Central memory CD8-positive, alpha-beta T cell (primary cell): ENCODE measurements around the gene MRRF.

Experiments used
- ATAC-seq: fragments of 150-1000 bp; cut with Tn5 transposase; replicated peaks from 2 replicates; pipeline ENCODE4 v1.10.0; 2022; ENCODE audit warnings: mild to moderate bottlenecking, moderate FRiP score, moderate number of reproducible peaks; ENCODE audit not compliant: poor library complexity, severe bottlenecking; ENCODE audit errors: extremely low read depth
- DNase-seq, 2 donors: peaks; one replicate each; pipeline ENCODE4 v3.0.0; 2021; ENCODE audit warnings: low spot score in 2 of 2
- H3K27ac Mint-ChIP-seq: one replicate; pipeline ENCODE4 v1.8.0; 2022; ENCODE audit warnings: low read depth, mild to moderate bottlenecking, moderate library complexity, mixed read lengths
- H3K27me3 Mint-ChIP-seq: one replicate; pipeline ENCODE4 v1.8.0; 2022; ENCODE audit warnings: mixed read lengths
- H3K36me3 Mint-ChIP-seq: one replicate; pipeline ENCODE4 v1.8.0; 2022; ENCODE audit warnings: mild to moderate bottlenecking, moderate library complexity, mixed read lengths; ENCODE audit not compliant: insufficient read depth
- H3K4me1 Mint-ChIP-seq: one replicate; pipeline ENCODE4 v1.8.0; 2022; ENCODE audit warnings: mixed read lengths
- H3K4me3 Mint-ChIP-seq: one replicate; pipeline ENCODE4 v1.8.0; 2022; ENCODE audit warnings: mild to moderate bottlenecking, moderate library complexity, mixed read lengths
- H3K9me3 Mint-ChIP-seq: one replicate; pipeline ENCODE4 v1.8.0; 2022; ENCODE audit warnings: mixed read lengths

Gene MRRF, protein sequence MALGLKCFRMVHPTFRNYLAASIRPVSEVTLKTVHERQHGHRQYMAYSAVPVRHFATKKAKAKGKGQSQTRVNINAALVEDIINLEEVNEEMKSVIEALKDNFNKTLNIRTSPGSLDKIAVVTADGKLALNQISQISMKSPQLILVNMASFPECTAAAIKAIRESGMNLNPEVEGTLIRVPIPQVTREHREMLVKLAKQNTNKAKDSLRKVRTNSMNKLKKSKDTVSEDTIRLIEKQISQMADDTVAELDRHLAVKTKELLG

GRCh38 chr9:122264360-122265148 lies at the start of gene MRRF, which contains the start of gene RBM18:
TSS of gene MRRF (plus strand) at chr9:122264882. CDS start at chr9:122270892, 6,010 bp downstream.
TSS of gene RBM18 (minus strand) at chr9:122264840. CDS start at chr9:122261492, 3,348 bp downstream.
- Mint-ChIP-seq H3K27ac (peak within 1 kb of the TSS; percentile 99), H3K4me1 (peaks cover 58% of the 10 kb centered on the region), H3K4me3 (peak within 1 kb of the TSS; percentile 92), H3K9me3 (no peaks in the 10 kb centered on the region), H3K36me3 (peaks cover 32% of the 10 kb centered on the region), H3K27me3 (no peaks in the 10 kb centered on the region)
- DNase-seq: peak; percentile 82 to 86
- ATAC-seq: peak; percentile 86

DNA sequence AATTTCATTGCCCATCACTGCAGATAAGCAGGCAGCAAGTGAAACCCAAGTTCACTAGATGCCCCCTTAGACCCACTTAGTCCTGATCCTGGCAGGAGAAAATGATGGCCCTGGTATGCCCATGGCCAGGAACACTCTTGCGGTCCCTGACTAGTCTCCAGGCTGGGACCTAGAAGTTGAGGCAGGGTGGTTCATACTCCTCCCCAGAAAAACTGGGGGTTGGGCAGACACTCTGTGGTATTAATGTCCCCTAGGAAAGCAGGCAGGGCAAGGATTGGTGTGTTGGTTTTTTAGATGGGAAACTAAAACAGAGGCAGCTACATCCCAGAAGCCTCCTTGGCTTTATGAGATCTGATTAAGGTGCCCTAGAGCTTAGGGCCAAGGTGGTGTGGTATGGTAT lies 49.0 kb upstream of the MRRF start:
- ATAC-seq: no peak
- peaks cover 2% of the 10 kb centered on the region for H3K36me3 Mint-ChIP-seq
- H3K27me3 Mint-ChIP-seq: peaks cover 95% of the 10 kb centered on the region
- no peak overlapping the region for H3K27ac Mint-ChIP-seq
- no peak for DNase-seq
- no peak overlapping the region for H3K4me3 Mint-ChIP-seq
- H3K4me1 Mint-ChIP-seq: peaks cover 14% of the 10 kb centered on the region
- no peaks in the 10 kb centered on the region for H3K9me3 Mint-ChIP-seq

GRCh38 chr9:122216138-122216797 lies 48.4 kb upstream of the MRRF start:
- DNase-seq (no peak), ATAC-seq (no peak)
- H3K9me3 Mint-ChIP-seq: no peaks in the 10 kb centered on the region
- H3K27ac Mint-ChIP-seq: no peak overlapping the region
- H3K4me3 Mint-ChIP-seq: no peak overlapping the region
- peaks cover 90% of the 10 kb centered on the region for H3K27me3 Mint-ChIP-seq
- H3K4me1 Mint-ChIP-seq: peaks cover 14% of the 10 kb centered on the region
- peaks cover 2% of the 10 kb centered on the region for H3K36me3 Mint-ChIP-seq

- ATAC-seq (no peak), DNase-seq (no peak)
- Mint-ChIP-seq H3K36me3 (peaks cover 2% of the 10 kb centered on the region), H3K4me3 (no peak overlapping the region), H3K4me1 (peaks cover 14% of the 10 kb centered on the region), H3K27ac (no peak overlapping the region), H3K9me3 (no peaks in the 10 kb centered on the region), H3K27me3 (peaks cover 90% of the 10 kb centered on the region)
Measured at GRCh38 chr9:122216798-122217418, 47.8 kb upstream of the MRRF start.

GRCh38 chr9:122217640-122218039 lies 47.0 kb upstream of the MRRF start:
- ATAC-seq (no peak), DNase-seq (no peak)
- H3K27ac Mint-ChIP-seq: no peak overlapping the region
- no peak overlapping the region for H3K4me3 Mint-ChIP-seq
- H3K27me3 Mint-ChIP-seq: peaks cover 90% of the 10 kb centered on the region
- H3K9me3 Mint-ChIP-seq: no peaks in the 10 kb centered on the region
- H3K36me3 Mint-ChIP-seq: peaks cover 2% of the 10 kb centered on the region
- peaks cover 14% of the 10 kb centered on the region for H3K4me1 Mint-ChIP-seq

DNA sequence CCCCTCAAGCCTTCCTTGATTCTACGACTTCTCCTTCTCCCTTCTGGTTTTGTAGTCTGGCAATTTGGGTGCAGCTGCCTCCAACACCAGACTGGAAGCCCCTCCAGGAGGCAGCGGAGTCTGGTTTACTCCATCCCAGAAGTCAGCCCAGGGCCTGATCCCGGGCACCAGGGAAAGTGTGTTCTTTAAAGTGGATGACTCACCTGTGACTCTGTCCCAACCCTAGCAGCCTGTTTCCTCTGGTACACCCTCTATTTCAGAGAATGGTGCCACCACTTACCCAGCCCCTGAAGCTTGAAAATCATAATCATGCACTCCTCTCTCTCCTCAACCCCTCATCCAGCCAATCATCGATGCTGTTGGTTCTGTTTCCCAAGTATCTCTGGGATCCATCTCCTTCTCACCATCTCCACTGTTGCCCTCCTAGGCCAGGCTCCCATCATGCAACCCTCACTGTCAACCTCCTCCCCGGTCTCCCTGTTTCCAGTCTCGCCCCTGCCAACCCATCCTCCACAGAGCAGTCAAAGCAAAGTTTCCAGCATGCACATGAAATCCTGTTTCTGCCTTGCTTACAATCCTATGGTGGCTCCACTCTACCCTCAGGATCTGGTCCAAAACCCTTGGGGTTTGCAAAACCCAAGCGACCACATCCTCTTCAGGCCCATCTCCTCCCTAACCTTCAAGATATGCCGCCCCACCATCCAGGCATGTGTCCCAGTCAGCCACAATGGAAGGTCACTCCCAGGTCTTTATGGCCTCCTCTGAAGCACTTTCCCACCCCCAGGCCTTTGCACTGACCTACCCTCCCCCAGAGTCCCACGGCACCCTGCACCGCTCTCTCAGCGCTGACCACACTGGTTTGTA lies 46.4 kb upstream of the MRRF start:
- Mint-ChIP-seq H3K27me3 (peaks cover 90% of the 10 kb centered on the region), H3K36me3 (peaks cover 2% of the 10 kb centered on the region), H3K4me3 (peak overlapping the region; percentile 63), H3K27ac (no peak overlapping the region), H3K9me3 (no peaks in the 10 kb centered on the region), H3K4me1 (peaks cover 17% of the 10 kb centered on the region)
- DNase-seq (no peak), ATAC-seq (no peak)

DNA sequence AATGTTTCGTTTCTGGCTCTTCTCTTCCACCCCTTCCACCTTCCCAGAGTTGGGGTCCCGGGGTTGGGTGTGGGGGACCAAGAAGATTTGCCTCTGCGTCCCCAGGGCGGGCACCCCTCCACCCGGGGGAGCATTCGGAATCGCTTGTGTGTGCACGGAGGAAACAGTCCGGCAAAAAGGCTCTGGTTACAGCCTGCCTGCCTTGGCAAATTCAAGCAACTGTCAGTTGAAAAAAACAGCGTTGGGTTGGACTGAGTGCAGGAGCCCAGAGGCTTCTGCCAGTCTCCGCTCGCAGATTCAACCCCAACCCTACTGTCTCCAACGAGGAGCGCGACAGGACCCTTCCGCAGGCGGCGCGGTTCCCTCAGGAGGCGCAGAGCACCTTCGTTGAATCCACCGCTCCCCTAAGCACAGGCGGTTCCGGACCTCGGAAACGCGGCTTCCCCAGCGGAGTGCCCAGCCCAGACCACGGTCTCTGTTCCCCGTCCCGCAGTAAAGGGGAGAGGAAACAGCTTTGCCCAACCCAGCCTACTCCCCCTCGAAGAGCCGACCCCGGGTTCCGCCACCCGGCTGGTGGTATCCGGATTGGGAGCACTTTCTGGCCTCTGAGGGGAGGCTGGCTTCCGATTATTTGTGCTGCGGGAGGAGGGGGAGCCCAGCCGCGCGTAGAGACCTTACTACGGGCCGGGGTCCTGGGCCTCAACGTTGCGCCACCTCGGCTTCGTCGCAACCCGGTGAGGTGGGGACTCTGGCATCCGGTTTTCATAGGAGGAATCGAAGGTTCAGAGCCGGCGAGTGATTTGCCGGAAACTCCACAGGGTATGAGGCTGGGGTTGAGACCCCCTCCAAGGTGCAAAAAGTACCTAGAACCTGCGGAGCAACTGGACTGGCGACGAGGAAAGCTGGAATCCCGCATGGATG lies 45.5 kb upstream of the MRRF start:
- H3K9me3 Mint-ChIP-seq: no peaks in the 10 kb centered on the region
- peaks cover 13% of the 10 kb centered on the region for H3K4me1 Mint-ChIP-seq
- H3K4me3 Mint-ChIP-seq: peak overlapping the region; percentile 63
- ATAC-seq (no peak), DNase-seq (no peak)
- no peak overlapping the region for H3K27ac Mint-ChIP-seq
- peaks cover 2% of the 10 kb centered on the region for H3K36me3 Mint-ChIP-seq
- H3K27me3 Mint-ChIP-seq: peaks cover 95% of the 10 kb centered on the region

- DNase-seq (no peak), ATAC-seq (no peak)
- no peak overlapping the region for H3K27ac Mint-ChIP-seq
- peaks cover 95% of the 10 kb centered on the region for H3K27me3 Mint-ChIP-seq
- no peaks in the 10 kb centered on the region for H3K9me3 Mint-ChIP-seq
- no peaks in the 10 kb centered on the region for H3K36me3 Mint-ChIP-seq
- peaks cover 13% of the 10 kb centered on the region for H3K4me1 Mint-ChIP-seq
- peak overlapping the region; percentile 63 for H3K4me3 Mint-ChIP-seq
Measured at GRCh38 chr9:122219856-122220672, 44.6 kb upstream of the MRRF start.

GRCh38 chr9:122220673-122221182 lies 44.0 kb upstream of the MRRF start:
- H3K4me3 Mint-ChIP-seq: no peak overlapping the region
- peaks cover 13% of the 10 kb centered on the region for H3K4me1 Mint-ChIP-seq
- no peak overlapping the region for H3K27ac Mint-ChIP-seq
- H3K36me3 Mint-ChIP-seq: no peaks in the 10 kb centered on the region
- no peaks in the 10 kb centered on the region for H3K9me3 Mint-ChIP-seq
- DNase-seq (no peak), ATAC-seq (no peak)
- peaks cover 95% of the 10 kb centered on the region for H3K27me3 Mint-ChIP-seq

DNA sequence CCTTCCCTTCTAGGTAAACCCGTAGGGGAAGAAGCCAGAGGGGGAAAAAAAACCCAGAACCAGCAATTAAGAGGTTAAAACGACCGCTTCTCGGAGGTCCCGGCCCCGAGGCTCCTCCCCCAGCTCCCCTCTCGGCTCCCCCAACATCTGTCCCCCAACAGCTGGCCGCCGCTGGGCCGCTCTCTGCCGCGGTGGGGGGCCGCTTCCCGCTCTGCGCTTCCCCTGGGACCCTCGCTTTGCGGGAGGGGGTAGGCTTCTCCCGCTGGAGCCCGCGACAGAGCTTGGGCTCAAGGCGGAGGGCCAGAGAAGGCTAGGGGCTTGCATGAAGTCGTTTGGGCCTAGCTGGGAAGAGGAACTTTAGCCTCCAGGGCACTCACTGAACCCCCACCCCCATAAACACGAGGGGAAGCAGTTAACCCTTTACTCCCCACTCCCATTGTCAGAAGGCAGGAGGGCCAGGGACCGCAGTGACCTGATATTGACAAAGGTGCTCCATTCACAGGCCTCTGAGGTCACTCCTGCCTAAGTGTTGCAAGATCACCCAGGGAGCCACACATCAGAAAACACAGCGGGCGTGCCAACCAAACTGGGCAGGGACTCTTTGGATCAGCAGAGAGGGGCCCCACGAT lies 43.4 kb upstream of the MRRF start:
- H3K4me1 Mint-ChIP-seq: peaks cover 13% of the 10 kb centered on the region
- no peak overlapping the region for H3K27ac Mint-ChIP-seq
- H3K27me3 Mint-ChIP-seq: peaks cover 90% of the 10 kb centered on the region
- DNase-seq (no peak), ATAC-seq (no peak)
- H3K4me3 Mint-ChIP-seq: no peak overlapping the region
- H3K9me3 Mint-ChIP-seq: no peaks in the 10 kb centered on the region
- H3K36me3 Mint-ChIP-seq: no peaks in the 10 kb centered on the region
